ENCODE results near the gene TLX1. TPM values are rescaled to one million over a fixed set of nuclear protein-coding genes. Genes with fewer than 3 reads are reported as not detected.

TLX1 gene
- total RNA-seq, 6 donors from 2014 or later, result not detected

DNA sequence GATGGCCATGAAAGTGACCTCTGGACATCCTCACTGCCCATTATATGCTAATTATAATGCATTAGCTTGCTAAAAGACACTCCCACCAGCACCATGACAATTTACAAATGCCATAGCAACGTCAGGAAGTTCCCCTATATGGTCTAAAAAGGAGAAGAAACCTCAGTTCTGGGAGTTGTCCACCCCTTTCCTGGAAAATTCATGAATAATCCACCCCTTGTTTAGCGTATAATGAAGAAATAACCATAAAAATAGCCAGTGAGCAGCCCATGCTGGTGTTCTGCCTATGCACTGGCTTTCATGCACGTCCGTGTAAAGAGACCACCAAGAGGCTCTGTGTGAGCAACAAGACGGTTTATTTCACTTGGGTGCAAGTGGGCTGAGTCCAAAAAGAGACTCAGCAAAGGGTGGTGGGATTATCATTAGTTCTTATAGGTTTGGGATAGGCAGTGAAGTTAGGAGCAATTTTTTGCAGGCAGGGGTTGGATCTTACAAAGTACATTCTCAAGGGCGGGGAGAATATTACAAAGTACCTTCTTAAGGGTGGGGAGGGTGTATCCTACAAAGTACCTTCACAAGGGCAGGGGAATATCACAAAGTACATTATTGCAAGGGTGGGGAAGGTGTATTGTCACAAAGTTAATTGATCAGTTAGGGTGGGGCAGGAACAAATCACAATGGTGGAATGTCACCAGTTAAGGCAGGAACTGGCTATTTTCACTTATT lies 52.5 kb downstream of the TLX1 start:
- Histone ChIP-seq H3K27ac (no peak overlapping the region), H3K36me3 (no peaks in the 10 kb centered on the region), H3K4me1 (no peaks in the 10 kb centered on the region), H3K9me3 (no peaks in the 10 kb centered on the region), H3K27me3 (no peaks in the 10 kb centered on the region), H3K4me3 (no peak overlapping the region)
- DNase-seq (no peak), ATAC-seq (ENCODE audit: low FRiP score in 2 of 2) (no peak)
- no peak for TF ChIP-seq POLR2A (IDR thresholded peaks at IDR 0.05)
- TF ChIP-seq, protein P1, sequence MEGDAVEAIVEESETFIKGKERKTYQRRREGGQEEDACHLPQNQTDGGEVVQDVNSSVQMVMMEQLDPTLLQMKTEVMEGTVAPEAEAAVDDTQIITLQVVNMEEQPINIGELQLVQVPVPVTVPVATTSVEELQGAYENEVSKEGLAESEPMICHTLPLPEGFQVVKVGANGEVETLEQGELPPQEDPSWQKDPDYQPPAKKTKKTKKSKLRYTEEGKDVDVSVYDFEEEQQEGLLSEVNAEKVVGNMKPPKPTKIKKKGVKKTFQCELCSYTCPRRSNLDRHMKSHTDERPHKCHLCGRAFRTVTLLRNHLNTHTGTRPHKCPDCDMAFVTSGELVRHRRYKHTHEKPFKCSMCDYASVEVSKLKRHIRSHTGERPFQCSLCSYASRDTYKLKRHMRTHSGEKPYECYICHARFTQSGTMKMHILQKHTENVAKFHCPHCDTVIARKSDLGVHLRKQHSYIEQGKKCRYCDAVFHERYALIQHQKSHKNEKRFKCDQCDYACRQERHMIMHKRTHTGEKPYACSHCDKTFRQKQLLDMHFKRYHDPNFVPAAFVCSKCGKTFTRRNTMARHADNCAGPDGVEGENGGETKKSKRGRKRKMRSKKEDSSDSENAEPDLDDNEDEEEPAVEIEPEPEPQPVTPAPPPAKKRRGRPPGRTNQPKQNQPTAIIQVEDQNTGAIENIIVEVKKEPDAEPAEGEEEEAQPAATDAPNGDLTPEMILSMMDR (IDR thresholded peaks at IDR 0.05), result no peak
- TF ChIP-seq POLR2AphosphoS5 (IDR thresholded peaks at IDR 0.05), result no peak
- TF ChIP-seq EP300 (IDR thresholded peaks at IDR 0.05), result no peak
- WGBS, 2 donors, result 75 to 82% methylated on average over 6 of the region's 6 CpGs

Other genes starting within 250 kb of the TLX1 start
- 10 to 100 TPM; 13.4 to 60.8 (median 28.2) TPM for gene SLF2, start 218.3 kb upstream of the TLX1 start, total RNA-seq
- gene SEMA4G, start 161.8 kb upstream of the TLX1 start, total RNA-seq, result 10 to 100 TPM in 2 of 6 donors, 1 to 10 TPM in 4; 5.4 to 20.4 (median 8.5) TPM
- gene MRPL43, start 143.8 kb upstream of the TLX1 start, total RNA-seq, result 10 to 100 TPM; 40.2 to 72.1 (median 63.5) TPM
- 1 to 10 TPM; 2.6 to 9.1 (median 5.8) TPM for gene TWNK, start 143.8 kb upstream of the TLX1 start, total RNA-seq
- 100 to 1,000 TPM in 2 of 6 donors, 10 to 100 TPM in 4; 42.5 to 105 (median 60.1) TPM for gene LZTS2, start 131.5 kb upstream of the TLX1 start, total RNA-seq
- 1 to 10 TPM in 5 of 6 donors, under 1 TPM in 1; 0.39 to 2.4 (median 1.7) TPM for gene PDZD7, start 100.2 kb upstream of the TLX1 start, total RNA-seq
- gene SFXN3, start 100.1 kb upstream of the TLX1 start, total RNA-seq, result 100 to 1,000 TPM in 3 of 6 donors, 10 to 100 TPM in 3; 59.6 to 360 (median 100) TPM
- 10 to 100 TPM in 3 of 6 donors, 1 to 10 TPM in 3; 3.8 to 11.9 (median 9.8) TPM for gene KAZALD1, start 69.3 kb upstream of the TLX1 start, total RNA-seq
- gene LBX1, start 98.2 kb downstream of the TLX1 start, total RNA-seq, result under 1 TPM in 2 of 6 donors, not detected in 4; 0.11 to 0.20 TPM
- gene BTRC, start 222.9 kb downstream of the TLX1 start, total RNA-seq, result 10 to 100 TPM in 4 of 6 donors, 1 to 10 TPM in 2; 8.5 to 21.0 (median 11.6) TPM